Tibial artery (tissue), 4 donors: ENCODE measurements around the gene TRPM1.

Experiments
- DNase-seq, 2 donors: peaks; one replicate each; pipeline ENCODE4 v3.0.0-alpha.2; 2019
- H3K27ac ChIP-seq, 2 donors: fragments of 200-600 bp; sonication (generic) in 1 of 2; 1 replicate in 1 of 2; 2 replicates in 1 of 2; pipeline ENCODE4 v1.5.1; 2018 to 2019; ENCODE audit warnings: mild to moderate bottlenecking in 1 of 2
- H3K27me3 ChIP-seq, 2 donors: fragments of 200-600 bp; sonication (generic) in 1 of 2; one replicate each; pipeline versions ENCODE4 v1.5.1 to v1.6.0; 2016 to 2019
- H3K36me3 ChIP-seq, 3 donors: fragments of 200-600 bp; sonication (generic) in 2 of 3; one replicate each; pipeline ENCODE4 v1.5.1; 2016 to 2019; ENCODE audit warnings: mild to moderate bottlenecking in 2 of 3
- H3K4me1 ChIP-seq, 4 donors: fragments of 200-600 bp; sonication (generic) in 2 of 4; 1 replicate in 3 of 4; 2 replicates in 1 of 4; pipeline ENCODE4 v1.5.1; 2016 to 2019
- H3K4me3 ChIP-seq, 2 donors: fragments of 200-600 bp; sonication (generic) in 1 of 2; 1 replicate in 1 of 2; 2 replicates in 1 of 2; pipeline ENCODE4 v1.5.1; 2018 to 2019; ENCODE audit warnings: mild to moderate bottlenecking in 2 of 2
- H3K9me3 ChIP-seq, 3 donors: fragments of 200-600 bp; sonication (generic) in 1 of 3; one replicate each; pipeline ENCODE4 v1.5.1; 2016 to 2019
- intact Hi-C: fragments of 100-400 bp; cut with DNase I; formaldehyde crosslinking; loops from one replicate; pipeline ENCODE4 v1.15.0; 2023; ENCODE audit warnings: low total_unique reads
- TF ChIP-seq, protein P1 (sequence below), 2 experiments: fragments of 200-600 bp in 1 of 2; fragments of 450-650 bp in 1 of 2; IDR thresholded peaks; one replicate each; pipeline ENCODE4 v1.5.1; 2017 to 2019; ENCODE audit warnings: antibody characterized with exemption in 2 of 2, mild to moderate bottlenecking in 1 of 2, moderate library complexity in 1 of 2

The TRPM1 gene

DNA sequence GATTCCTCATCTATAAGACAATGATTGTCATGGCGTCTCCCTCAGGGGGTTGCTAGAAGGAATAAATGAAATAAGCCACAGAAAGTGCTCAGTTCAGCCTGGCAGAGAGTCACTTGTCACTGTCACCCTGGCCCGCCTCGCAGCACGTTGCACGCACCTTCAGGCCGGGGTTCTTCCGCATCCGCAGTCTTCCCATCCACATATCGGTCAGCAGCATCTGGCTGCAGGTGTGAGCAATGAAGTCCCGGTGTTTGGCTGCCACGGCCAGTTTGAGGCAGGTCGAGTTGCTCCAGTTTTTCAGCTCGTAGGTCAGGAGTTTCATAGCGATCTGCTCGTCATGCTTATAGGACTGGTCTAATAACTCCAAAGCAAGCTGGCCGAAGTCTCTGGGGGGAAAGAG, 61.6 kb downstream of the TRPM1 start:
- Histone ChIP-seq H3K4me1 (no peaks in the 10 kb centered on the region), H3K4me3 (no peak overlapping the region), H3K36me3 (no peaks in the 10 kb centered on the region), H3K27ac (no peak overlapping the region), H3K9me3 (no peaks in the 10 kb centered on the region), H3K27me3 (no peaks in the 10 kb centered on the region)
- DNase-seq, result no peak
- TF ChIP-seq, protein P1, sequence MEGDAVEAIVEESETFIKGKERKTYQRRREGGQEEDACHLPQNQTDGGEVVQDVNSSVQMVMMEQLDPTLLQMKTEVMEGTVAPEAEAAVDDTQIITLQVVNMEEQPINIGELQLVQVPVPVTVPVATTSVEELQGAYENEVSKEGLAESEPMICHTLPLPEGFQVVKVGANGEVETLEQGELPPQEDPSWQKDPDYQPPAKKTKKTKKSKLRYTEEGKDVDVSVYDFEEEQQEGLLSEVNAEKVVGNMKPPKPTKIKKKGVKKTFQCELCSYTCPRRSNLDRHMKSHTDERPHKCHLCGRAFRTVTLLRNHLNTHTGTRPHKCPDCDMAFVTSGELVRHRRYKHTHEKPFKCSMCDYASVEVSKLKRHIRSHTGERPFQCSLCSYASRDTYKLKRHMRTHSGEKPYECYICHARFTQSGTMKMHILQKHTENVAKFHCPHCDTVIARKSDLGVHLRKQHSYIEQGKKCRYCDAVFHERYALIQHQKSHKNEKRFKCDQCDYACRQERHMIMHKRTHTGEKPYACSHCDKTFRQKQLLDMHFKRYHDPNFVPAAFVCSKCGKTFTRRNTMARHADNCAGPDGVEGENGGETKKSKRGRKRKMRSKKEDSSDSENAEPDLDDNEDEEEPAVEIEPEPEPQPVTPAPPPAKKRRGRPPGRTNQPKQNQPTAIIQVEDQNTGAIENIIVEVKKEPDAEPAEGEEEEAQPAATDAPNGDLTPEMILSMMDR (IDR thresholded peaks at IDR 0.05), result no peak
- intact Hi-C loops, result no loop called here

DNA sequence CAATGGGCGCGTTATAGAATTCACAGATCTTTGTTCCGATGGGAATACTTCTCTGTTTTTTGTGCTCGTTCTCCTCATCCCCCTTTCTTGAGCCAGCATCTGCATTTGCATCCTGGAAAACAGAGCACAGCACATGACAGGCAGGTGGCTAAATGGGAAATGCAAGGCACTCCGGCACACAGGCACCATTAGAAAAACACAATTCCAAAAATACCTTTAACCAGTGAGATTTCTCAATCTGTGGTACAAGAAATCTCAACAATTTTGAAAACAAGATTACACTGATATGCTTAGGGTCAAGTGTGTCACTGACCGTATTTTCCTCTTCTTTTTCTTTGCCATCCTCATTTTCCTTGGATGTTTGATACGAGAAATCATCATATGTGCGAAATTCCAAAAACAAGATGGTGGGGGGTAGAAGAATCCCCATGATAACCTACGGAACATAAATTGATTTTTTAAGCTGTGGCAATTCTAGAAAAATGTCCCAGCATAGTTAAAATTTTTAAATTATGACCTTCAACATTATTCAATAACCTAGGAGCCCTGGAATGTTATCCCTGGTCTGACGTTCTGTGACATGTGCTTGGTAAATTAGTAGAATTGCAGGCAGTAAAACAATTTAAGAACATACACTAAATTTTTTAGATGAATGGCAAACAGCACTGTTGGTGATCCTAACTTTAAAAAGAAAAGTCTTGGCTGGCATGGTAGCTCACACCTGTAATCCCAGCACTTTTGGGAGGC, 63.6 kb downstream of the TRPM1 start:
- Histone ChIP-seq H3K9me3 (no peaks in the 10 kb centered on the region), H3K27ac (no peak overlapping the region), H3K4me1 (peaks cover 0 to 4% (median 0%) of the 10 kb centered on the region in 4 donors), H3K36me3 (no peaks in the 10 kb centered on the region), H3K27me3 (no peaks in the 10 kb centered on the region), H3K4me3 (no peak overlapping the region)
- TF ChIP-seq, protein P1 (IDR thresholded peaks at IDR 0.05), result no peak
- no peak for DNase-seq
- intact Hi-C loops, result no loop called here

DNA sequence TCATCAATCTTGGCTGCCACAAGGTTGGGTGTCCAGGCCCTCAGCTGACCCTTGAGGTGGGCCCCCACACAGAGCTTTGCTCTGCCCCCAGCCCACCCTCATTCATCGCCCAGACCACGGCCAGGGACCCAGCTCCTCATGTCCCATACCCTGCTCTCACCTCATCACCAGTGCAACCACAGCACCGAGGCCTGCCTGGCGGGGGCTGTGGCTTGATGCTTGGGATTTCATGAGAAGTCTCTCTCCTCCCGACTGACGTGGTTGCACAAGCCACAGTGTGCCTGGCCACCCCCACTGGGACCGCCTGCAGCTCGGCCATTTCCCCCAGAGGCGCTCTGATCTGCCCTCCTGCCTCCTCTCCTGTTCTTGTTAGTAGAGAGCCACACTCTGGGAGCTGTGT, 64.7 kb downstream of the TRPM1 start:
- TF ChIP-seq, protein P1 (IDR thresholded peaks at IDR 0.05), result no peak
- H3K4me3 ChIP-seq, result no peak overlapping the region
- DNase-seq, result no peak
- H3K36me3 ChIP-seq, result no peaks in the 10 kb centered on the region
- intact Hi-C loops, result no loop called here
- H3K9me3 ChIP-seq, result no peaks in the 10 kb centered on the region
- no peaks in the 10 kb centered on the region for H3K27me3 ChIP-seq
- peaks cover 0 to 4% (median 0%) of the 10 kb centered on the region in 4 donors for H3K4me1 ChIP-seq
- H3K27ac ChIP-seq, result no peak overlapping the region

DNA sequence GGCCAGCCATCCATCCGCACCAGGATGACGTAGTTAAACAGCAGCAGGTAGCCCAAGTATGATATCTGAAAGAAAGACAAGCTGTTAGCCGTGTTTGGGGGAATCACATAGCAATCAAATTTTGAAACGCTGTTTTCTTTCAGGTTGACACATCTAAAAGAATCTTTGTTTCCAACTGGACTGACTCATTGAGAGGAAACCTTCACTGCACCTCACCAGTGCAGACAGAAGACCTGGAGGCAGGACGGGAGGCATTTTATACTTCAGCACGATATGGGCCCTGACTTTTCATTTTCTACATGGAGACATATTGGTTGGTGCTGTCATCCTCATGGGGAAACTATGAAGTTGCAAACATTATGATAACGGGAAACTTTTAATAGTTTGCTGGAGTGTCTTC, 65.9 kb downstream of the TRPM1 start:
- H3K27ac ChIP-seq, result no peak overlapping the region
- TF ChIP-seq, protein P1 (IDR thresholded peaks at IDR 0.05), result no peak
- H3K27me3 ChIP-seq, result no peaks in the 10 kb centered on the region
- no peaks in the 10 kb centered on the region for H3K36me3 ChIP-seq
- no peak overlapping the region for H3K4me3 ChIP-seq
- H3K4me1 ChIP-seq, result peaks cover 0 to 4% (median 0%) of the 10 kb centered on the region in 4 donors
- DNase-seq, result no peak
- intact Hi-C loops, result no loop called here
- H3K9me3 ChIP-seq, result no peaks in the 10 kb centered on the region

DNA sequence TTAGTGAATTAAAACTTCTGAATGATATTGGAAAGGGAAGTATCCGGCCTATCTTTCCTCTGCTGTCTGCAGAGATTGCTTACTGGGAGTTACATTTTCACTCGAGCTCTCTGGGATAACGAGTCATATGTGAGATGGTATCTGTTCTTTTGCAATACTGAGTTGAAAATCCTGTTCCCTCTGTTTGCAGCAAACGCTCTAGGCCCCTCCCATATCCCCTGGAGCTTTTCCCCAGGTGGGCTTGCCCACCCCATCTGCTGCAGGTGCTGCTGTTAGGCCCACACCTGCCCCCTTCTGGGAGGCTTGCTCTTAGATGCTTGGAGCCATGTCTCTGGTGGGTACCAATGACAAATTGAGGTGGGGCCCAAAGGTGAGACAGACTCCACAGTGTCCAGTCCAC, 67.4 kb downstream of the TRPM1 start:
- intact Hi-C loops, result no loop called here
- H3K9me3 ChIP-seq, result no peaks in the 10 kb centered on the region
- no peak for DNase-seq
- H3K36me3 ChIP-seq, result no peaks in the 10 kb centered on the region
- no peak overlapping the region for H3K27ac ChIP-seq
- TF ChIP-seq, protein P1 (IDR thresholded peaks at IDR 0.05), result no peak
- H3K27me3 ChIP-seq, result no peaks in the 10 kb centered on the region
- peaks cover 0 to 4% (median 0%) of the 10 kb centered on the region in 4 donors for H3K4me1 ChIP-seq
- H3K4me3 ChIP-seq, result no peak overlapping the region
